ENCODE data around the gene ASCC3.

ASCC3 gene

GRCh38 chr6:100886076-100886475 is 4.9 kb upstream of the ASCC3 start:
- TF ChIP-seq CTCF (IDR thresholded peaks at IDR 0.05; ENCODE audit: control insufficient read depth, extremely low read depth, insufficient read depth) = no peak
- no peak overlapping the region for H3K4me3 ChIP-seq (ENCODE audit: low read depth, low read length)
- no peak for DNase-seq (ENCODE audit: low read depth)

- H3K4me3 ChIP-seq (ENCODE audit: low read depth, low read length) = no peak overlapping the region
- no peak for DNase-seq (ENCODE audit: low read depth)
- no peak for TF ChIP-seq CTCF (IDR thresholded peaks at IDR 0.05; ENCODE audit: control insufficient read depth, extremely low read depth, insufficient read depth)
Measured at GRCh38 chr6:100883347-100883746, 2.2 kb upstream of the ASCC3 start.

- no peak for DNase-seq (ENCODE audit: low read depth)
- no peak for TF ChIP-seq CTCF (IDR thresholded peaks at IDR 0.05; ENCODE audit: control insufficient read depth, extremely low read depth, insufficient read depth)
- peak overlapping the region; percentile 72 for H3K4me3 ChIP-seq (ENCODE audit: low read depth, low read length)
Measured at GRCh38 chr6:100881707-100882040, 545 bp upstream of the ASCC3 start.

- H3K4me3 ChIP-seq (ENCODE audit: low read depth, low read length) = peak overlapping the region; percentile 72
- no peak for DNase-seq (ENCODE audit: low read depth)
- TF ChIP-seq CTCF (IDR thresholded peaks at IDR 0.05; ENCODE audit: control insufficient read depth, extremely low read depth, insufficient read depth) = no peak
Measured at GRCh38 chr6:100880149-100880852, 828 bp downstream of the ASCC3 start.

- no peak for TF ChIP-seq CTCF (IDR thresholded peaks at IDR 0.05; ENCODE audit: control insufficient read depth, extremely low read depth, insufficient read depth)
- no peak overlapping the region for H3K4me3 ChIP-seq (ENCODE audit: low read depth, low read length)
Measured at GRCh38 chr6:100879317-100879716, 1.8 kb downstream of the ASCC3 start.

GRCh38 chr6:100877851-100878250 is 3.3 kb downstream of the ASCC3 start:
- no peak for TF ChIP-seq CTCF (IDR thresholded peaks at IDR 0.05; ENCODE audit: control insufficient read depth, extremely low read depth, insufficient read depth)
- DNase-seq (ENCODE audit: low read depth) = no peak
- H3K4me3 ChIP-seq (ENCODE audit: low read depth, low read length) = no peak overlapping the region

More at GRCh38 chr6:100879317-100879716, 1.8 kb downstream of the ASCC3 start:
- no peak for DNase-seq (ENCODE audit: low read depth)

- no peak for DNase-seq (ENCODE audit: low read depth)
- no peak for TF ChIP-seq CTCF (IDR thresholded peaks at IDR 0.05; ENCODE audit: control insufficient read depth, extremely low read depth, insufficient read depth)
- no peak overlapping the region for H3K4me3 ChIP-seq (ENCODE audit: low read depth, low read length)
Measured at GRCh38 chr6:100876251-100876650, 4.9 kb downstream of the ASCC3 start.

All from LNCaP clone FGC (cell line).